ENCODE results near the gene PIP4K2A.

- no peak for TF ChIP-seq POLR2AphosphoS5 (IDR thresholded peaks at IDR 0.05)
- TF ChIP-seq CTCF (IDR thresholded peaks at IDR 0.05) = no peak
- TF ChIP-seq POLR2A (IDR thresholded peaks at IDR 0.05) = no peak
Measured at GRCh38 chr10:22737587-22737986, 23.2 kb upstream of the PIP4K2A start.

Measured in prostate gland (tissue), 2 donors.